HepG2 (cell line): Measurements from ENCODE around the gene TPO. TPM values are rescaled to one million over a fixed set of nuclear protein-coding genes. Genes with fewer than 3 reads are reported as not detected.

Experiments used
- ATAC-seq: fragments of 200-7000 bp; cut with Tn5 transposase; 3 replicates; pipeline ENCODE4 v1.9.1; 2020; ENCODE audit warnings: mild to moderate bottlenecking, moderate library complexity
- BruUV-seq: library from RNA; stranded (reverse); fragments of 400-500 nt; replicated peaks from 2 replicates; lab custom pipeline; 2021; lab: Mats Ljungman, UMichigan
- CTCF ChIA-PET: fragments of 300-600 bp; formaldehyde crosslinking; extraction: SDS; loops from one replicate; lab custom pipeline; 2021; ENCODE audit warnings: low total read pairs, inconsistent platforms, low intra/inter-chr PET ratio; lab: Yijun Ruan, JAX
- POLR2A ChIA-PET: fragments of 350-600 bp; sonication (Branson Sonifier 250); formaldehyde crosslinking; loops from one replicate; lab custom pipeline; 2020; ENCODE audit warnings: antibody characterized with exemption, inconsistent platforms; lab: Yijun Ruan, JAX
- DNase-seq: peaks from one replicate; pipeline ENCODE4 v3.0.0-alpha.2; 2015; ENCODE audit warnings: low spot score
- FAIRE-seq: peaks from 3 replicates; lab custom pipeline; 2011; peaks lifted over from hg19 to GRCh38; lab: Jason Lieb, UNC
- H2AFZ ChIP-seq: one replicate; pipeline ENCODE4 v1.6.1; 2011; ENCODE audit warnings: low read length, inconsistent platforms
- H3K27ac ChIP-seq: fragments of 300-600 bp; 3 replicates; pipeline ENCODE4 v1.8.0; 2011; ENCODE audit warnings: mixed run types, mild to moderate bottlenecking, mixed read lengths, low read length, inconsistent platforms; ENCODE audit not compliant: insufficient read depth; ENCODE audit errors: extremely low read length
- H3K27me3 ChIP-seq, 2 experiments: fragments of 200-600 bp in 1 of 2; 2 replicates in 1 of 2; 3 replicates in 1 of 2; pipeline versions ENCODE4 v1.6.0 to v1.8.0; 2011; ENCODE audit warnings: low read length in 2 of 2, mild to moderate bottlenecking in 2 of 2, moderate library complexity in 2 of 2, inconsistent platforms in 1 of 2; ENCODE audit not compliant: insufficient read depth in 2 of 2, control insufficient read depth in 1 of 2
- H3K36me3 ChIP-seq, 2 experiments: fragments of 200-600 bp in 1 of 2; replicated peaks in 1 of 2; 2 replicates in 1 of 2; 3 replicates in 1 of 2; pipeline versions ENCODE4 v1.5.1 to v1.8.0; 2011; ENCODE audit warnings: low read length in 2 of 2, inconsistent platforms in 1 of 2; ENCODE audit not compliant: insufficient read depth in 2 of 2, control insufficient read depth in 1 of 2
- H3K4me1 ChIP-seq: 2 replicates; pipeline ENCODE4 v1.5.1; 2012; ENCODE audit warnings: low read length, inconsistent platforms; ENCODE audit not compliant: insufficient read depth
- H3K4me2 ChIP-seq: 2 replicates; pipeline ENCODE4 v1.6.0; 2011; ENCODE audit warnings: low read depth, low read length, inconsistent platforms
- H3K4me3 ChIP-seq, 3 experiments: fragments of 200-600 bp in 1 of 3; sonication (generic), shearing (Covaris generic) in 1 of 3; replicated peaks in 1 of 3; 2 replicates each; pipeline ENCODE4 v1.5.1; 2011 to 2016; ENCODE audit warnings: low read length in 3 of 3, inconsistent platforms in 2 of 3, low read depth in 2 of 3, mild to moderate bottlenecking in 2 of 3, control low read depth in 1 of 3, mixed read lengths in 1 of 3; ENCODE audit not compliant: insufficient read depth in 1 of 3
- H3K79me2 ChIP-seq: one replicate; pipeline ENCODE4 v1.6.1; 2011; ENCODE audit warnings: low read length, inconsistent platforms; ENCODE audit not compliant: insufficient read depth
- H3K9ac ChIP-seq: 2 replicates; pipeline ENCODE4 v1.6.0; 2011; ENCODE audit warnings: mild to moderate bottlenecking, low read depth, low read length, inconsistent platforms; ENCODE audit not compliant: insufficient read depth
- H3K9me3 ChIP-seq: 2 replicates; pipeline ENCODE4 v1.5.1; 2012; ENCODE audit warnings: mild to moderate bottlenecking, low read length
- H4K20me1 ChIP-seq: 2 replicates; pipeline ENCODE4 v1.6.0; 2011; ENCODE audit warnings: inconsistent platforms, mild to moderate bottlenecking, low read length, moderate library complexity; ENCODE audit not compliant: insufficient read depth
- JUND ChIP-seq: sonication (generic); formaldehyde crosslinking; IDR thresholded peaks from 2 replicates; pipeline ENCODE4 v1.8.0; 2022; ENCODE audit warnings: mild to moderate bottlenecking, missing genetic modification reagents
- MTA3 ChIP-seq: sonication (generic); formaldehyde crosslinking; IDR thresholded peaks from 2 replicates; pipeline ENCODE4 v1.4.0; 2020; ENCODE audit warnings: missing genetic modification reagents
- MYC ChIP-seq: sonication (generic); formaldehyde crosslinking; IDR thresholded peaks from 2 replicates; pipeline ENCODE4 v1.9.0; 2021; ENCODE audit warnings: missing genetic modification reagents, borderline replicate concordance
- NKX3-1 ChIP-seq: sonication (generic); formaldehyde crosslinking; IDR thresholded peaks from 2 replicates; pipeline ENCODE4 v1.5.0; 2020; ENCODE audit warnings: missing genetic modification reagents
- SAP130 ChIP-seq: IDR thresholded peaks from 2 replicates; pipeline ENCODE4 v1.6.1; 2016; ENCODE audit warnings: low read depth
- TP53 ChIP-seq: sonication (generic); formaldehyde crosslinking; conservative IDR thresholded peaks from 2 replicates; pipeline ENCODE4 v1.4.0; 2020; ENCODE audit warnings: missing genetic modification reagents
- ZFY ChIP-seq: sonication (generic); formaldehyde crosslinking; IDR thresholded peaks from 2 replicates; pipeline ENCODE4 v1.4.0; 2020; ENCODE audit warnings: missing genetic modification reagents
- ZNF234 ChIP-seq: sonication (generic); formaldehyde crosslinking; conservative IDR thresholded peaks from 2 replicates; pipeline ENCODE4 v1.5.1; 2020; ENCODE audit warnings: mild to moderate bottlenecking, missing genetic modification reagents
- ZNF235 ChIP-seq: sonication (generic); formaldehyde crosslinking; IDR thresholded peaks from 2 replicates; pipeline ENCODE4 v1.8.1; 2023; ENCODE audit warnings: mild to moderate bottlenecking, missing genetic modification reagents, borderline replicate concordance
- ZNF33A ChIP-seq: sonication (generic); formaldehyde crosslinking; IDR thresholded peaks from 2 replicates; pipeline ENCODE4 v1.5.1; 2020; ENCODE audit warnings: missing genetic modification reagents, mild to moderate bottlenecking, moderate library complexity, borderline replicate concordance
- ZNF766 ChIP-seq: sonication (generic); formaldehyde crosslinking; IDR thresholded peaks from 2 replicates; pipeline ENCODE4 v1.5.0; 2020; ENCODE audit warnings: missing genetic modification reagents, borderline replicate concordance
- WGBS: methylation state at CpG from one replicate; pipeline ENCODE4 v1.1.6; 2017; ENCODE audit warnings: low lambda C conversion rate; 5-methylcytosine and 5-hydroxymethylcytosine counted together
- in situ Hi-C: cut with HindIII; loops from 2 replicates; pipeline ENCODE4 v1.10.0; 2017; ENCODE audit warnings: low pct_unique_long_range_greater_than_20kb; ENCODE audit not compliant: extremely low pct_ligation_motif_present
- intact Hi-C: fragments of 100-400 bp; cut with micrococcal nuclease; formaldehyde crosslinking; loops from one replicate; pipeline ENCODE4 v1.10.0; 2022; ENCODE audit not compliant: unreplicated experiment
- polyA plus RNA-seq, 8 experiments: library from polyadenylated mRNA; depleted of rRNA in 3 of 8; stranded (reverse) in 7 of 8; unstranded in 1 of 8; fragments of >200 nt; fragmentation: Illumina TruSeq in 4 of 8; extraction: Trizol in 4 of 8; gene quantifications; 2 replicates each; pipeline versions ENCODE4 v1.2.1 to v1.2.3, GENCODE V29; 2011 to 2016; ENCODE audit warnings: low read depth in 4 of 8, missing spikeins in 1 of 8, mixed read lengths in 1 of 8; ENCODE audit not compliant: insufficient read depth in 1 of 8
- total RNA-seq, 5 experiments: library from RNA; depleted of rRNA; stranded (reverse); fragments of >200 nt; fragmentation: Illumina TruSeq; extraction: Trizol; gene quantifications; 2 replicates each; pipeline ENCODE4 v1.2.3, GENCODE V29; 2016; ENCODE audit warnings: low read depth in 1 of 5
- TF ChIP-seq, protein P1 (sequence below), 2 experiments: fragments of 450-650 bp in 1 of 2; sonication (generic) in 1 of 2; formaldehyde crosslinking; IDR thresholded peaks; 2 replicates each; pipeline versions ENCODE4 v1.5.0 to v1.8.0; 2020 to 2022; ENCODE audit warnings: mild to moderate bottlenecking in 1 of 2, missing genetic modification reagents in 1 of 2
- TF ChIP-seq, protein P2 (sequence below): sonication (generic); formaldehyde crosslinking; IDR thresholded peaks from 2 replicates; pipeline ENCODE4 v1.9.0; 2021; ENCODE audit warnings: missing genetic modification reagents, borderline replicate concordance
- TF ChIP-seq, protein P3 (sequence below): sonication (generic); formaldehyde crosslinking; IDR thresholded peaks from 2 replicates; pipeline ENCODE4 v1.8.1; 2023; ENCODE audit warnings: mild to moderate bottlenecking, inconsistent platforms, moderate library complexity, missing genetic modification reagents, borderline replicate concordance
- TF ChIP-seq, protein P4 (sequence below): sonication (generic); formaldehyde crosslinking; IDR thresholded peaks from 2 replicates; pipeline ENCODE4 v1.5.1; 2020; ENCODE audit warnings: mild to moderate bottlenecking, missing genetic modification reagents, moderate library complexity

Gene TPO
- total and polyA plus RNA-seq, 2 of the 13 experiments (the other 11 are each of a cell fraction or from before 2014, with no cell fraction given) = not detected

DNA sequence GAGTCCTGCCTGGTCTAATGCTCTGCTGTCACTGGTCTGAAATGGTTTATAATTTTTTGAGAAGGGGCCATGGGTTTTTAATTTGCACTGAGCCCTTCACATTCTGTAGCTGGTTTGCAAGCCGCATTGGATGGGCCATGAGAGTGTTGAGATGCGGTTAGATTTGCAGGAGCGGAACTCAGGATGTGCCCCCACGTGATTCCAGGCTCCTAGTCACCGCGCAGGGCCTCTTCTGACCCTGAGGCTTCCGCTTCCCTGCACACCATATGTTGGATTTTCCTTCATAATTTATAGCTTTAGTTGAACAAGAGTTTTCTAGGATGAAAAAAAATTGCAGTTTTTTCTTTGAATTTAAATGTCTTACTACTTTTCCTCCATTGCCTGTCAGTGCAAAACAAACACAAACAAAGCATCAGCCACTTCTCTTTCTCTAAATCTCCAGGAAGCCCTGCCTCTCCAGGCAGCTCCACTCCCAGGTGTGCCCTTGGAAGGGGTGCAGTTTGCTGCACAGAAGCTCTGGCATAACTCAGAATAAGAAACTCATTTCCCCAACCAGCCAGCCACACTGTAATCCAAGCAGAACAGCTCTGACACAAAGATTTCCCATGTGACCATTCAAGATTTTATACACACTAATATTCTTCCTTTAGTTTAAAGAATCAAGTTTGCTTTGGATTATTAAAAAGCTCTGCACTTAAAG is 18.4 kb upstream of the TPO start:
- Histone ChIP-seq H3K4me3 (no peak overlapping the region), H3K9ac (no peak overlapping the region), H4K20me1 (no peaks in the 10 kb centered on the region), H3K4me1 (no peaks in the 10 kb centered on the region), H3K27me3 (peaks cover 3 to 34% of the 10 kb centered on the region in 2 experiments; a peak in 3 of 5 replicates), H3K36me3 (no peaks in the 10 kb centered on the region), H3K4me2 (no peak overlapping the region), H3K79me2 (no peaks in the 10 kb centered on the region), H2AFZ (no peak overlapping the region), H3K27ac (no peak overlapping the region), H3K9me3 (no peaks in the 10 kb centered on the region)
- no peak for FAIRE-seq
- ChIA-PET CTCF (no interaction called here), POLR2A (no interaction called here)
- intact Hi-C loops = no loop called here
- DNase-seq = no peak
- no peak for ATAC-seq
- BruUV-seq = no TSS peak
- in situ Hi-C loops = no loop called here
- 20% methylated on average over 7 of the region's 7 CpGs for WGBS
- TF ChIP-seq ZNF234 (no peak), NKX3-1 (CRISPR knock-in tag) (no peak), JUND (CRISPR knock-in tag) (no peak), TP53 (CRISPR knock-in tag) (no peak), SAP130 (no peak), ZFY (CRISPR knock-in tag) (no peak), MTA3 (no peak), MYC (CRISPR knock-in tag) (no peak), ZNF766 (CRISPR knock-in tag) (no peak), ZNF235 (no peak), ZNF33A (CRISPR knock-in tag) (no peak)
- TF ChIP-seq, protein P1, sequence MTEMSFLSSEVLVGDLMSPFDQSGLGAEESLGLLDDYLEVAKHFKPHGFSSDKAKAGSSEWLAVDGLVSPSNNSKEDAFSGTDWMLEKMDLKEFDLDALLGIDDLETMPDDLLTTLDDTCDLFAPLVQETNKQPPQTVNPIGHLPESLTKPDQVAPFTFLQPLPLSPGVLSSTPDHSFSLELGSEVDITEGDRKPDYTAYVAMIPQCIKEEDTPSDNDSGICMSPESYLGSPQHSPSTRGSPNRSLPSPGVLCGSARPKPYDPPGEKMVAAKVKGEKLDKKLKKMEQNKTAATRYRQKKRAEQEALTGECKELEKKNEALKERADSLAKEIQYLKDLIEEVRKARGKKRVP (CRISPR knock-in tag; IDR thresholded peaks at IDR 0.05) = no peak
- TF ChIP-seq, protein P2, sequence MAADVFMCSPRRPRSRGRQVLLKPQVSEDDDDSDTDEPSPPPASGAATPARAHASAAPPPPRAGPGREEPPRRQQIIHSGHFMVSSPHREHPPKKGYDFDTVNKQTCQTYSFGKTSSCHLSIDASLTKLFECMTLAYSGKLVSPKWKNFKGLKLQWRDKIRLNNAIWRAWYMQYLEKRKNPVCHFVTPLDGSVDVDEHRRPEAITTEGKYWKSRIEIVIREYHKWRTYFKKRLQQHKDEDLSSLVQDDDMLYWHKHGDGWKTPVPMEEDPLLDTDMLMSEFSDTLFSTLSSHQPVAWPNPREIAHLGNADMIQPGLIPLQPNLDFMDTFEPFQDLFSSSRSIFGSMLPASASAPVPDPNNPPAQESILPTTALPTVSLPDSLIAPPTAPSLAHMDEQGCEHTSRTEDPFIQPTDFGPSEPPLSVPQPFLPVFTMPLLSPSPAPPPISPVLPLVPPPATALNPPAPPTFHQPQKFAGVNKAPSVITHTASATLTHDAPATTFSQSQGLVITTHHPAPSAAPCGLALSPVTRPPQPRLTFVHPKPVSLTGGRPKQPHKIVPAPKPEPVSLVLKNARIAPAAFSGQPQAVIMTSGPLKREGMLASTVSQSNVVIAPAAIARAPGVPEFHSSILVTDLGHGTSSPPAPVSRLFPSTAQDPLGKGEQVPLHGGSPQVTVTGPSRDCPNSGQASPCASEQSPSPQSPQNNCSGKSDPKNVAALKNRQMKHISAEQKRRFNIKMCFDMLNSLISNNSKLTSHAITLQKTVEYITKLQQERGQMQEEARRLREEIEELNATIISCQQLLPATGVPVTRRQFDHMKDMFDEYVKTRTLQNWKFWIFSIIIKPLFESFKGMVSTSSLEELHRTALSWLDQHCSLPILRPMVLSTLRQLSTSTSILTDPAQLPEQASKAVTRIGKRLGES (CRISPR knock-in tag) = no peak
- TF ChIP-seq, protein P3, sequence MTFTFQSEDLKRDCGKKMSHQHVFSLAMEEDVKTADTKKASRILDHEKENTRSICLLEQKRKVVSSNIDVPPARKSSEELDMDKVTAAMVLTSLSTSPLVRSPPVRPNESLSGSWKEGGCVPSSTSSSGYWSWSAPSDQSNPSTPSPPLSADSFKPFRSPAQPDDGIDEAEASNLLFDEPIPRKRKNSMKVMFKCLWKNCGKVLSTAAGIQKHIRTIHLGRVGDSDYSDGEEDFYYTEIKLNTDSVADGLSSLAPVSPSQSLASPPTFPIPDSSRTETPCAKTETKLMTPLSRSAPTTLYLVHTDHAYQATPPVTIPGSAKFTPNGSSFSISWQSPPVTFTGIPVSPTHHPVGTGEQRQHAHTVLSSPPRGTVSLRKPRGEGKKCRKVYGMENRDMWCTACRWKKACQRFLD (CRISPR knock-in tag) = no peak
- TF ChIP-seq, protein P4, sequence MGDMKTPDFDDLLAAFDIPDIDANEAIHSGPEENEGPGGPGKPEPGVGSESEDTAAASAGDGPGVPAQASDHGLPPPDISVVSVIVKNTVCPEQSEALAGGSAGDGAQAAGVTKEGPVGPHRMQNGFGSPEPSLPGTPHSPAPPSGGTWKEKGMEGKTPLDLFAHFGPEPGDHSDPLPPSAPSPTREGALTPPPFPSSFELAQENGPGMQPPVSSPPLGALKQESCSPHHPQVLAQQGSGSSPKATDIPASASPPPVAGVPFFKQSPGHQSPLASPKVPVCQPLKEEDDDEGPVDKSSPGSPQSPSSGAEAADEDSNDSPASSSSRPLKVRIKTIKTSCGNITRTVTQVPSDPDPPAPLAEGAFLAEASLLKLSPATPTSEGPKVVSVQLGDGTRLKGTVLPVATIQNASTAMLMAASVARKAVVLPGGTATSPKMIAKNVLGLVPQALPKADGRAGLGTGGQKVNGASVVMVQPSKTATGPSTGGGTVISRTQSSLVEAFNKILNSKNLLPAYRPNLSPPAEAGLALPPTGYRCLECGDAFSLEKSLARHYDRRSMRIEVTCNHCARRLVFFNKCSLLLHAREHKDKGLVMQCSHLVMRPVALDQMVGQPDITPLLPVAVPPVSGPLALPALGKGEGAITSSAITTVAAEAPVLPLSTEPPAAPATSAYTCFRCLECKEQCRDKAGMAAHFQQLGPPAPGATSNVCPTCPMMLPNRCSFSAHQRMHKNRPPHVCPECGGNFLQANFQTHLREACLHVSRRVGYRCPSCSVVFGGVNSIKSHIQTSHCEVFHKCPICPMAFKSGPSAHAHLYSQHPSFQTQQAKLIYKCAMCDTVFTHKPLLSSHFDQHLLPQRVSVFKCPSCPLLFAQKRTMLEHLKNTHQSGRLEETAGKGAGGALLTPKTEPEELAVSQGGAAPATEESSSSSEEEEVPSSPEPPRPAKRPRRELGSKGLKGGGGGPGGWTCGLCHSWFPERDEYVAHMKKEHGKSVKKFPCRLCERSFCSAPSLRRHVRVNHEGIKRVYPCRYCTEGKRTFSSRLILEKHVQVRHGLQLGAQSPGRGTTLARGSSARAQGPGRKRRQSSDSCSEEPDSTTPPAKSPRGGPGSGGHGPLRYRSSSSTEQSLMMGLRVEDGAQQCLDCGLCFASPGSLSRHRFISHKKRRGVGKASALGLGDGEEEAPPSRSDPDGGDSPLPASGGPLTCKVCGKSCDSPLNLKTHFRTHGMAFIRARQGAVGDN (CRISPR knock-in tag) = no peak
